ENCODE measurements around the gene KRT9.
"Not testable (repeated sequence)": the region's sequence is repeated elsewhere in the genome, so short reads cannot be mapped to it uniquely, and the experiment has no call there.

The KRT9 gene

DNA sequence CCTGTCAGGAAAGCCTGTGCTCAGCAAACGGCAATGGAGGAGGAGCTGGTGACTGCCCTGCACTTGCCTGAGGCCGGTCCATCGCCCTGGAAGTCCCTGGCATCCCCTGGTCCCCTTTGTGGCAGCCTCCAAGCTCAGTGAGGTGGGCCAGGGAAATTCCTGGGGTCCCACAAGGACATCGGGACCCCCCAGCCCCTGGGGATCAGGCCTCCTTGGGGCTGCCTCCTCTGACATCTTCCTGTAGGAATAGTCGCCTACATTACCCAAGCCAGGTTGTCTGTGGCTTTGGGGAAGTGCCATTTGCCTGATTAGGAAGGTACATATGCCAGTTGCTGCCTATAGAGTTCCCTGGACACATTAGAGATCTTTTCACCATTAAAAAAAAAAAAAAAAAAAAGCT is 7.1 kb upstream of the KRT9 start:
- H3K4me3 ChIP-seq (ENCODE audit: low read depth, low read length): no peak overlapping the region
- no peak for TF ChIP-seq CTCF (IDR thresholded peaks at IDR 0.05; ENCODE audit: low read depth, low read length, missing control alignments)
- no peak for DNase-seq (ENCODE audit: low read depth)

DNA sequence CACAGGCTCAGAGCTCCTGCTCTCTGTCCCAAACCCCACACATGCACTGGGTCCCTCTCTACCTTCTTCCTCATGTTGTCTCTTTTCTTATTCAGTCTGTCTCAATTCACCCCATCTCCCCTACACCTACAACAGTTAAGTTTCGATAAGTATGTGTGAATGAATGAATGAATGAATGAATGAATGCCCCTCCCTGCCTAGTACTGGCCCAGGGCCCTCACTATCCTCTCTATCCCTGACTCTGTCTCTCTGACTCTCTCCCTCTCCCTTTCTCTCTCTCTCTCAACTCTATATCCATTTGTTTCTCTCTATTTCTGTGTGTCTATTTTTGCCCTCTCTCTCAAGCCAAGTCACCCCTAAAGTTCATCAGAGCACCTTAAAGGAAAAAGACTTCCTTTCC is 6.7 kb upstream of the KRT9 start:
- TF ChIP-seq CTCF (IDR thresholded peaks at IDR 0.05; ENCODE audit: low read depth, low read length, missing control alignments): no peak
- no peak overlapping the region for H3K4me3 ChIP-seq (ENCODE audit: low read depth, low read length)
- no peak for DNase-seq (ENCODE audit: low read depth)

- DNase-seq (ENCODE audit: low read depth); H3K4me3 ChIP-seq (ENCODE audit: low read depth, low read length): not testable (repeated sequence)
Measured at GRCh38 chr17:41576740-41577139, 4.9 kb upstream of the KRT9 start.

GRCh38 chr17:41575336-41575735 is 3.5 kb upstream of the KRT9 start:
- no peak overlapping the region for H3K4me3 ChIP-seq (ENCODE audit: low read depth, low read length)
- no peak for TF ChIP-seq CTCF (IDR thresholded peaks at IDR 0.05; ENCODE audit: low read depth, low read length, missing control alignments)
- no peak for DNase-seq (ENCODE audit: low read depth)

DNA sequence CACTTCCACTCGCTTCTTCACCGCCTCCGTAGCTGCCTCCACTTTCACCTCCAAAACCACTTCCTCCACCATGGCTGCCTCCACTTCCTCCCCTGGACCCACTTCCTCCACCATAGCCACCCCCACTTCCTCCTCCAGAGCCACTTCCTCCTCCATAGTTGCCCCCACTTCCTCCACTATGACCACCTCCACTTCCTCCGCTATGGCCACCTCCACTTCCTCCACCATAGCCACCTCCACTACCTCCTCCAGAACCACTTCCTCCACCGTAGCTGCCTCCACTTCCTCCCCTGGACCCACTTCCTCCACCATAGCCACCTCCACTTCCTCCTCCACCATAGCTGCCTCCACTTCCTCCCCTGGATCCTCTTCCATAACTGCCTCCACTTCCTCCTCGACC is 4.5 kb downstream of the KRT9 start:
- no peak overlapping the region for H3K4me3 ChIP-seq (ENCODE audit: low read depth, low read length)
- TF ChIP-seq CTCF (IDR thresholded peaks at IDR 0.05; ENCODE audit: low read depth, low read length, missing control alignments): no peak
- DNase-seq (ENCODE audit: low read depth): no peak

DNA sequence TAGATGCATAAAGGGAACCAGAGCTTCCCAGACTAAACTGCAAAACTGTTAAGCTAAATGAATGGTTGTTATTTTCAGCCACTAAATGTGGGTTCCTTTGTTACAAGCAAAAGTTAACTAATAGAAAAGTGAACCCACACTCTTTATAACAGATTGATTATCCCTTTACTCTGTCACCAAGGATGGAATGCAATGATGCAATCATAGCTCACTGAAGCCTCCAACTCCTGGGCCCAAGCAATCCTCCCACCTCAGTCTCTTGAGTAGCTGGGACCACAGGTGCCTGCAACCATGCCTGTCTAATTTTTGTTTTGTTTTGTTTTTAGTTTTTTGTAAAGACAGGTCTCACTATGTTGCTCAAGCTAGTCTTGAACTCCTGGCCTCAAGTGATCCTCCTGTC is 6.5 kb downstream of the KRT9 start:
- TF ChIP-seq CTCF (IDR thresholded peaks at IDR 0.05; ENCODE audit: low read depth, low read length, missing control alignments): no peak
- no peak for DNase-seq (ENCODE audit: low read depth)
- no peak overlapping the region for H3K4me3 ChIP-seq (ENCODE audit: low read depth, low read length)

DNA sequence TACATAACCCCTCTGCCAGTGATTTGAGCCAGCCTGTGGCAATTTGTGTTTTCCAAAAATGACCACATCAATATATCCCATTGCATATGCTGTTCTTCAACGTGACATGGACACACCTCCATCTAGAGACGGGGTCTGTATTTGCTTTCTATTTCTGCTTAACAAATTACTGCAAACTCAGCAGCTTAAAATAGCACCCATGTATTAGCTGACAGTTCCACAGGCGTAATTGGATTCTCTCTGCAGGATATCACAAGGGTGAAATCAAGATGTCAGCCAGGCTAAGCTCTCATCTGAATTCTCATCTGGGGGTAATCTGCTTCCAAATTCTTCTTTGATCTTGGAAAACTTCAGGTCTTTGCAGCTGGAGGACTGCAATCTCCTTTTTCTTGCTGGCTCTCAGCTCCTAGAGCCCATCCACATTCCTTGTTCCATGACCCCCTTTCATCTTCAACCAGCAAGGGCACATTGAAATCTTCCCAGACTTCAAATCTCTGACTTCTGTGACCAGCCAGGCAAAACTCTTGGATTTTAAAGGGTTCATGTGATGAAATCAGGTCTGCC is 8.2 kb downstream of the KRT9 start:
- no peak for TF ChIP-seq CTCF (IDR thresholded peaks at IDR 0.05; ENCODE audit: low read depth, low read length, missing control alignments)
- H3K4me3 ChIP-seq (ENCODE audit: low read depth, low read length): no peak overlapping the region
- DNase-seq (ENCODE audit: low read depth): no peak

Data from GM12864 (cell line).